Esophagus squamous epithelium (tissue), 4 donors: ENCODE measurements around the gene VAPB.

Source experiments
- POLR2A ChIP-seq, 4 donors: fragments of 450-650 bp; IDR thresholded peaks; one replicate each; pipeline ENCODE4 v1.6.1; 2017; ENCODE audit warnings: antibody characterized with exemption in 4 of 4, mild to moderate bottlenecking in 4 of 4, moderate library complexity in 3 of 4
- TF ChIP-seq, protein P1 (sequence below), 6 experiments: fragments of 450-650 bp in 4 of 6; fragments of 200-600 bp in 2 of 6; sonication (generic) in 2 of 6; IDR thresholded peaks; one replicate each; pipeline ENCODE4 v1.5.1; 2016 to 2019; ENCODE audit warnings: antibody characterized with exemption in 6 of 6, mild to moderate bottlenecking in 4 of 6, moderate library complexity in 4 of 6

DNA sequence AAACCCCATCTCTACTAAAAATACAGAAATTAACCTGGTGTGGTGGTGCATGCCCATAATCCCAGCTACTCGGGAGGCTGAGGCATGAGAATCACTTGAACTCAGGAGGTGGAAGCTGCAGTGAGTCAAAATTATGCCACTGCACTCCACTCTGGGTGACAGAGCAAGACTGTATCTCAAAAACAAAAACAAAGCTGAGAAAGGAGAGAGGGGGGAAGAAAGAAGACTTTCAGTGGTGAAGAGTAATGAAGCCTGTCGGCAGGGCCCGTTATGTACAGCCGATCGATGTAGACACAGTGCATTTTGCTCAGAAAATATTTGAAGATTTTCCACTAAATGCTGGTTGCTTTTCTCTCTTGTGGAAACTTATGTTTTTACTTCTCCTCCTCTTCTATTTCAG lies 13.8 kb downstream of the VAPB start:
- TF ChIP-seq, protein P1, sequence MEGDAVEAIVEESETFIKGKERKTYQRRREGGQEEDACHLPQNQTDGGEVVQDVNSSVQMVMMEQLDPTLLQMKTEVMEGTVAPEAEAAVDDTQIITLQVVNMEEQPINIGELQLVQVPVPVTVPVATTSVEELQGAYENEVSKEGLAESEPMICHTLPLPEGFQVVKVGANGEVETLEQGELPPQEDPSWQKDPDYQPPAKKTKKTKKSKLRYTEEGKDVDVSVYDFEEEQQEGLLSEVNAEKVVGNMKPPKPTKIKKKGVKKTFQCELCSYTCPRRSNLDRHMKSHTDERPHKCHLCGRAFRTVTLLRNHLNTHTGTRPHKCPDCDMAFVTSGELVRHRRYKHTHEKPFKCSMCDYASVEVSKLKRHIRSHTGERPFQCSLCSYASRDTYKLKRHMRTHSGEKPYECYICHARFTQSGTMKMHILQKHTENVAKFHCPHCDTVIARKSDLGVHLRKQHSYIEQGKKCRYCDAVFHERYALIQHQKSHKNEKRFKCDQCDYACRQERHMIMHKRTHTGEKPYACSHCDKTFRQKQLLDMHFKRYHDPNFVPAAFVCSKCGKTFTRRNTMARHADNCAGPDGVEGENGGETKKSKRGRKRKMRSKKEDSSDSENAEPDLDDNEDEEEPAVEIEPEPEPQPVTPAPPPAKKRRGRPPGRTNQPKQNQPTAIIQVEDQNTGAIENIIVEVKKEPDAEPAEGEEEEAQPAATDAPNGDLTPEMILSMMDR (IDR thresholded peaks at IDR 0.05) = no peak
- no peak for TF ChIP-seq POLR2A (IDR thresholded peaks at IDR 0.05)
